Measurements from ENCODE around the gene WDR27. TPM values are rescaled to one million over a fixed set of nuclear protein-coding genes. Genes with fewer than 3 reads are reported as not detected.

Gene WDR27
- total RNA-seq, 1 donor from 2014 or later, result 24.4 TPM

GRCh38 chr6:169592558-169592957, 109.3 kb downstream of the WDR27 start:
- no peak for ATAC-seq

- no peak for ATAC-seq
Observed at GRCh38 chr6:169591616-169592015, 110.2 kb downstream of the WDR27 start.

GRCh38 chr6:169590376-169590939, 111.4 kb downstream of the WDR27 start:
- ATAC-seq, result peak; percentile 45

- ATAC-seq, result peak; percentile 68
Observed at GRCh38 chr6:169589699-169590257, 112.1 kb downstream of the WDR27 start.

- peak; percentile 66 for ATAC-seq
Observed at GRCh38 chr6:169589293-169589692, 112.5 kb downstream of the WDR27 start.

GRCh38 chr6:169587975-169588374, 113.9 kb downstream of the WDR27 start:
- no peak for ATAC-seq

- ATAC-seq, result peak; percentile 27
Observed at GRCh38 chr6:169583886-169584541, 117.8 kb downstream of the WDR27 start.

GRCh38 chr6:169579407-169580111, 122.3 kb downstream of the WDR27 start:
- peak; percentile 74 for ATAC-seq

GRCh38 chr6:169577974-169578373, 123.9 kb downstream of the WDR27 start:
- ATAC-seq, result no peak

GRCh38 chr6:169577236-169577635, 124.6 kb downstream of the WDR27 start:
- ATAC-seq, result no peak

GRCh38 chr6:169575821-169576220, 126.0 kb downstream of the WDR27 start:
- no peak for ATAC-seq

GRCh38 chr6:169575365-169575764, 126.5 kb downstream of the WDR27 start:
- ATAC-seq, result no peak

GRCh38 chr6:169574420-169574819, 127.4 kb downstream of the WDR27 start:
- ATAC-seq, result no peak

GRCh38 chr6:169573883-169574282, 127.9 kb downstream of the WDR27 start:
- ATAC-seq, result no peak

GRCh38 chr6:169571123-169571962, 130.5 kb downstream of the WDR27 start:
- ATAC-seq, result peak; percentile 80

GRCh38 chr6:169568314-169569087, 133.3 kb downstream of the WDR27 start:
- no peak for ATAC-seq

GRCh38 chr6:169567819-169568218, 134.0 kb downstream of the WDR27 start:
- no peak for ATAC-seq

GRCh38 chr6:169566961-169567750, 134.7 kb downstream of the WDR27 start:
- ATAC-seq, result no peak

GRCh38 chr6:169566319-169566718, 135.5 kb downstream of the WDR27 start:
- no peak for ATAC-seq

- ATAC-seq, result peak; percentile 39
Observed at GRCh38 chr6:169564453-169565240, 137.2 kb downstream of the WDR27 start.

Data from esophagus mucosa (tissue), 1 donor.